OCI-LY1 (cell line): Measurements from ENCODE around the gene FPR3.

Experiments used
- H2AFZ ChIP-seq: fragments of 200-600 bp; sonication (generic), shearing (Covaris generic); 2 replicates; pipeline ENCODE4 v1.6.0; 2014; ENCODE audit warnings: antibody characterized with exemption, mild to moderate bottlenecking, low read length
- H3F3A ChIP-seq: fragments of 200-600 bp; sonication (generic), shearing (Covaris generic); 2 replicates; pipeline ENCODE4 v1.6.0; 2014; ENCODE audit warnings: mild to moderate bottlenecking, antibody characterized with exemption, low read length, moderate library complexity; ENCODE audit not compliant: insufficient read depth
- H3K27ac ChIP-seq: fragments of 200-600 bp; sonication (generic); 2 replicates; pipeline ENCODE4 v1.5.1; 2014; ENCODE audit warnings: low read length, mixed run types, mild to moderate bottlenecking, low read depth; ENCODE audit not compliant: poor library complexity, severe bottlenecking
- H3K27me3 ChIP-seq: fragments of 200-600 bp; sonication (generic); 2 replicates; pipeline ENCODE4 v1.6.0; 2014; ENCODE audit warnings: antibody characterized with exemption, mild to moderate bottlenecking, low read length, moderate library complexity; ENCODE audit not compliant: insufficient read depth
- H3K36me3 ChIP-seq: fragments of 200-600 bp; sonication (generic); 2 replicates; pipeline ENCODE4 v1.6.1; 2014; ENCODE audit warnings: mild to moderate bottlenecking, antibody characterized with exemption, low read length, moderate library complexity, mixed read lengths; ENCODE audit not compliant: insufficient read depth
- H3K4me1 ChIP-seq: fragments of 200-600 bp; sonication (generic); 2 replicates; pipeline ENCODE4 v1.5.1; 2014; ENCODE audit warnings: mild to moderate bottlenecking, low read length, moderate library complexity; ENCODE audit not compliant: insufficient read depth, severe bottlenecking
- H3K4me2 ChIP-seq: fragments of 200-600 bp; sonication (generic), shearing (Covaris generic); 2 replicates; pipeline ENCODE4 v1.6.1; 2014; ENCODE audit warnings: low read length
- H3K4me3 ChIP-seq: fragments of 200-600 bp; sonication (generic); 2 replicates; pipeline ENCODE4 v1.5.1; 2014; ENCODE audit warnings: low read length, low read depth, mild to moderate bottlenecking, mixed read lengths; ENCODE audit not compliant: poor library complexity, severe bottlenecking
- H3K79me2 ChIP-seq: fragments of 200-600 bp; shearing (Covaris generic); 2 replicates; pipeline ENCODE4 v1.6.1; 2016; ENCODE audit warnings: mixed run types, low read length, mixed read lengths; ENCODE audit not compliant: insufficient read depth
- H3K9ac ChIP-seq: fragments of 200-600 bp; sonication (generic), shearing (Covaris generic); 2 replicates; pipeline ENCODE4 v1.6.1; 2014; ENCODE audit warnings: mild to moderate bottlenecking, low read length, mixed read lengths
- H3K9me2 ChIP-seq: fragments of 200-600 bp; sonication (generic), shearing (Covaris generic); 2 replicates; pipeline ENCODE4 v1.6.1; 2014; ENCODE audit warnings: low read depth, mild to moderate bottlenecking, low read length, mixed read lengths
- H3K9me3 ChIP-seq: fragments of 200-600 bp; shearing (Covaris generic); 2 replicates; pipeline ENCODE4 v1.6.1; 2014; ENCODE audit warnings: low read length, mixed read lengths
- H4K20me1 ChIP-seq: fragments of 200-600 bp; sonication (generic), shearing (Covaris generic); 2 replicates; pipeline ENCODE4 v1.6.0; 2016; ENCODE audit warnings: mild to moderate bottlenecking, low read length; ENCODE audit not compliant: insufficient read depth
- EZH2 ChIP-seq: fragments of 200-600 bp; sonication (generic), shearing (Covaris generic); IDR thresholded peaks from 2 replicates; pipeline ENCODE4 v1.8.0; 2017; ENCODE audit warnings: borderline replicate concordance, mixed run types, mild to moderate bottlenecking, antibody characterized with exemption, low read length, moderate library complexity, mixed read lengths
- TF ChIP-seq, protein P1 (sequence below): fragments of 200-600 bp; sonication (generic), shearing (Covaris generic); IDR thresholded peaks from 2 replicates; pipeline ENCODE4 v1.5.1; 2017; ENCODE audit warnings: mild to moderate bottlenecking, antibody characterized with exemption, low read length, moderate library complexity, mixed read lengths

FPR3 gene

DNA sequence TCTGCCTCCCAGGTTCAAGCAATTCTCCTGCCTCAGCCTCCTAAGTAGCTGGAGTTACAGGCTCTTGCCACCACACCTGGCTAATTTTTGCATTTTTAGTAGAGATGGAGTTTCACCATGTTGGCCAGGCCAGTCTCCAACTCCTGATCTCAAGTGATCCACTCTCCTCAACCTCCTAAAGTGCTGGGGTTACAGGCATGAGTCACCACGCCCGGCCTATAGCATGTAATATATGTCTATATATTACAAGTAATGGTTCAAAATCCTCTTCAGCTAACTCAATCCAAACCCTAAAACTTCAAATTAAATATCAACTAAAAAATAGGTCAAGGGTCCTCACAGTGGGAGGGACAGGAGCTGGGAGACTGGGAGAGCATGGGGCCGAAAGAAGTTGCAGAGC is 28.0 kb downstream of the FPR3 start:
- peaks cover 3% of the 10 kb centered on the region; the same call in 1 of the 2 replicates for H3K9me3 ChIP-seq
- H3K27ac ChIP-seq = no peak overlapping the region

DNA sequence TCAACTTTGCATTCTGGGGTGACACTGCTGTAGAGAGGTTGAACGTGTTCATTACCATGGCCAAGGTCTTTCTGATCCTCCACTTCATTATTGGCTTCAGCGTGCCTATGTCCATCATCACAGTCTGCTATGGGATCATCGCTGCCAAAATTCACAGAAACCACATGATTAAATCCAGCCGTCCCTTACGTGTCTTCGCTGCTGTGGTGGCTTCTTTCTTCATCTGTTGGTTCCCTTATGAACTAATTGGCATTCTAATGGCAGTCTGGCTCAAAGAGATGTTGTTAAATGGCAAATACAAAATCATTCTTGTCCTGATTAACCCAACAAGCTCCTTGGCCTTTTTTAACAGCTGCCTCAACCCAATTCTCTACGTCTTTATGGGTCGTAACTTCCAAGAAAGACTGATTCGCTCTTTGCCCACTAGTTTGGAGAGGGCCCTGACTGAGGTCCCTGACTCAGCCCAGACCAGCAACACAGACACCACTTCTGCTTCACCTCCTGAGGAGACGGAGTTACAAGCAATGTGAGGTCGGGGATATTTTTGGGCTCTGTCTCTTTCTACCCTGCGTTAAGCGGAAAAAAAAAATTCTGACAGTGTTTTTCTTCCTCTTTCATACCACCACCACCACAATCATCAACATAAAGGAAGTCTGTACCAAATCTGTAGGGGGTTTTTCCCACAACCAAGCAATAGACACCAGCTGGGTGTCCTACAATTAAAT is 29.5 kb downstream of the FPR3 start:
- TF ChIP-seq, protein P1, sequence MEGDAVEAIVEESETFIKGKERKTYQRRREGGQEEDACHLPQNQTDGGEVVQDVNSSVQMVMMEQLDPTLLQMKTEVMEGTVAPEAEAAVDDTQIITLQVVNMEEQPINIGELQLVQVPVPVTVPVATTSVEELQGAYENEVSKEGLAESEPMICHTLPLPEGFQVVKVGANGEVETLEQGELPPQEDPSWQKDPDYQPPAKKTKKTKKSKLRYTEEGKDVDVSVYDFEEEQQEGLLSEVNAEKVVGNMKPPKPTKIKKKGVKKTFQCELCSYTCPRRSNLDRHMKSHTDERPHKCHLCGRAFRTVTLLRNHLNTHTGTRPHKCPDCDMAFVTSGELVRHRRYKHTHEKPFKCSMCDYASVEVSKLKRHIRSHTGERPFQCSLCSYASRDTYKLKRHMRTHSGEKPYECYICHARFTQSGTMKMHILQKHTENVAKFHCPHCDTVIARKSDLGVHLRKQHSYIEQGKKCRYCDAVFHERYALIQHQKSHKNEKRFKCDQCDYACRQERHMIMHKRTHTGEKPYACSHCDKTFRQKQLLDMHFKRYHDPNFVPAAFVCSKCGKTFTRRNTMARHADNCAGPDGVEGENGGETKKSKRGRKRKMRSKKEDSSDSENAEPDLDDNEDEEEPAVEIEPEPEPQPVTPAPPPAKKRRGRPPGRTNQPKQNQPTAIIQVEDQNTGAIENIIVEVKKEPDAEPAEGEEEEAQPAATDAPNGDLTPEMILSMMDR = no peak
- TF ChIP-seq EZH2 = no peak
- H3K79me2 ChIP-seq = no peaks in the 10 kb centered on the region
- H3K9me2 ChIP-seq = no peaks in the 10 kb centered on the region
- H3F3A ChIP-seq = no peaks in the 10 kb centered on the region
- no peak overlapping the region for H3K27ac ChIP-seq
- no peak overlapping the region for H3K4me3 ChIP-seq
- H3K4me1 ChIP-seq = no peaks in the 10 kb centered on the region
- H4K20me1 ChIP-seq = no peaks in the 10 kb centered on the region
- H3K36me3 ChIP-seq = no peaks in the 10 kb centered on the region
- H3K4me2 ChIP-seq = no peak overlapping the region
- peaks cover 9% of the 10 kb centered on the region; the same call in 1 of the 2 replicates for H3K9me3 ChIP-seq
- H2AFZ ChIP-seq = no peak overlapping the region
- no peak overlapping the region for H3K9ac ChIP-seq
- H3K27me3 ChIP-seq = no peaks in the 10 kb centered on the region

More for the DNA sequence above, 28.0 kb downstream of the FPR3 start:
- Histone ChIP-seq H3K36me3 (no peaks in the 10 kb centered on the region), H3K4me3 (no peak overlapping the region), H3K4me2 (no peak overlapping the region), H3K9ac (no peak overlapping the region), H3K4me1 (no peaks in the 10 kb centered on the region), H3K27me3 (no peaks in the 10 kb centered on the region), H2AFZ (no peak overlapping the region), H3K9me2 (no peaks in the 10 kb centered on the region), H4K20me1 (no peaks in the 10 kb centered on the region), H3F3A (no peaks in the 10 kb centered on the region), H3K79me2 (no peaks in the 10 kb centered on the region)
- no peak for TF ChIP-seq EZH2
- TF ChIP-seq, protein P1 = no peak

DNA sequence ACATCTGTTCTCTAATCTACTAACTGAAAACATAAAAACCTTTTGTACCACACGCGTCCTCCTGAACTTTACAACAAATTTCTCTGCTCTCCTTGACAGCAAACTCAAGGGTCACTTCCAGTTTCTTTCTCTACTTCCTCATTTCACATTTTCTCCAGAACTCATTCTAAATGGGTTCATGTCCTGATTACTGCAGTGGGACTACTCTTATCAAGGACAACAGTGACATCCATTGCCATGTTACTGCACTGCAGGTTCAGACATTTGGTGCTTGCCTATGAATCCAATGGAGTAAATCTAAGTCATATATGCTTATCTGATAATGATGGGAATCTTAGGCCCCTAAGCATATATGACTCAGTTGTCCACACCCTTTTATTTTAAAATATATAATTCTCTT is 35.3 kb downstream of the FPR3 start:
- H3K27ac ChIP-seq = no peak overlapping the region
- H3K9ac ChIP-seq = no peak overlapping the region
- TF ChIP-seq EZH2 = no peak
- TF ChIP-seq, protein P1 = no peak
- peaks cover 11% of the 10 kb centered on the region; the same call in 1 of the 2 replicates for H3K9me3 ChIP-seq
- no peaks in the 10 kb centered on the region for H3K9me2 ChIP-seq
- no peaks in the 10 kb centered on the region for H3K36me3 ChIP-seq
- H3F3A ChIP-seq = no peaks in the 10 kb centered on the region
- no peak overlapping the region for H3K4me2 ChIP-seq
- no peaks in the 10 kb centered on the region for H4K20me1 ChIP-seq
- no peaks in the 10 kb centered on the region for H3K4me1 ChIP-seq
- no peaks in the 10 kb centered on the region for H3K79me2 ChIP-seq
- no peak overlapping the region for H2AFZ ChIP-seq
- no peak overlapping the region for H3K4me3 ChIP-seq
- H3K27me3 ChIP-seq = no peaks in the 10 kb centered on the region
